HG03159 (cell line): ENCODE results near the gene GUCY2F.
A peak's percentile ranks its signal among the peaks of the same experiment; 100 is the strongest.

Source experiments
- ATAC-seq: cut with Tn5 transposase; IDR thresholded peaks from one replicate; pipeline ENCODE4 v1.9.1; 2021; ENCODE audit warnings: mild to moderate bottlenecking, moderate library complexity; ENCODE audit not compliant: unreplicated experiment

Gene GUCY2F

GRCh38 chrX:109481986-109482385, at the start of gene GUCY2F:
Gene GUCY2F, minus strand, starts transcription at chrX:109482086. Its CDS starts 6,150 bp downstream, at chrX:109475936.
- no peak for ATAC-seq

- ATAC-seq, result no peak
Measured at GRCh38 chrX:109519001-109519400, 37.1 kb upstream of the GUCY2F start.

DNA sequence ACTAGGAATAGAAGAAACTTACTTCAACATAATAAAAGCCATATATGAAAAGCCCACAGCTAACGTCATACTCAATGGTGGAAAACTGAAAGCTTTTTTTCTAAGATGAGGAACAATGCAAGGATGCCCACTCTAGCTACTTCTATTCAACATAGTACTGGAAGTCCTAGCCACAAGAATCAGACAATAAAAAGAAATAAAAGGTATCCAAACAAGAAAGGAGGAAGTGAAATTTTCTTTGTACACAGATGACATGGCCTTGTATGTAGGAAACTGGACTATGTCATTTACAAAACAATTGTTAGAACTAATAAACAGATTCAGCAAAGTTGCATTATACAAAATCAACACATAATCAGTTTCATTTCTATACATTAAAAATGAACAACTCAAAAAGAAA, 29.2 kb upstream of the GUCY2F start:
- ATAC-seq, result no peak

DNA sequence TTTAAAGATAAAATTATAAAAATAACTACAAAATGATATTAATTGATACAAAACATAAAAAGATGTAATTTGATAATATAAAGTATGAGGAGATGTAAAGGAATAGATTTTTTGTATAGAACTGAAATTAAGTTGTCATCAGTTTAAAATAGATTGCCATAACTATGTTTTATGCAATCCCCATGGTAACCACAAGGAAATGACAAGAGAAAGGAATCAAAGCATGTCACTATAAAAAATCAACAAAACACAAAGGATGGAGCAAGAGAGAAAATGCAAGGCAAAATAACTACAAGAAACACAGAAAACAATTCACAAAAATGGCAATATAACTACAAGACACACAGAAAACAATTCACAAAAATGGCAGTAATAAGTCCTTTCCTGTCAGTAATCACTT, 27.0 kb upstream of the GUCY2F start:
- no peak for ATAC-seq

DNA sequence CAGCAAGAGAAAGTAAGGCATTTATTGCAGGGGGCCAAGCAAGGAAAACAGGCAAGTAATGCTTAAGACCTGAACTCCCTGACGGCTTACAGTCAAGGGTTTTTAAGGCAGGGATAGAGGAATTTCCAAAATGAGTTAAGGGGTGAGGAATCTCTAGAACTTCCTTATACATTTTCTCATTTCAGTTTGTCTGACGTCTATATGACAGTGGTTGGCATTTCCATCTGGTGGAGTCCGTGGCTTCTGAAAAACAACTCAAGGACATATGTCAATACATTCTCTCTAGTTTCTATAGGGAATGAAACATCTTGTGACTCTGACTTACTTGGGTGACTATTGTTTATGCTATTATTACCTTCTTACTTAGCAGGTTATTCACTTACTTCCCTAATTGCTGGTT, 19.3 kb upstream of the GUCY2F start:
- ATAC-seq, result no peak

- ATAC-seq, result no peak
Measured at GRCh38 chrX:109498434-109498833, 16.5 kb upstream of the GUCY2F start.

DNA sequence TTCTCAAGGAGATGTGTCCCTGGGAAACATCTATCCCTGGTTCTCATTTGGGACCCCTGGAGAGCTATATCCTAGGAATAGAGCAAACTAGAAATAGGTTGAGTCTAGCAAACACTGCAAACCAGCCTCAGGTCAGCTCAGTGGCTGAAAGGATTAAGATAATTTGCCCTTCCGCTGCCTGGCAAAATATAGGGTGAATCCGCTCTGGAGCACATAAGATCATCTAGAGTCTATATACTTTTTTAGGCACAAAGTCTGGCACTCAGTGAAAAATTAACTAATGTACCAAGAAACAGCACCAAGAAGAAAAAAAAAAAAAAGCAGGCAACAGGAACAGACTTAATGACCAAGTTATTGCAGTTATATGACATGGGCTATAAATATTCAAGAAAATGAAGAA, 7.3 kb upstream of the GUCY2F start:
- ATAC-seq, result no peak

DNA sequence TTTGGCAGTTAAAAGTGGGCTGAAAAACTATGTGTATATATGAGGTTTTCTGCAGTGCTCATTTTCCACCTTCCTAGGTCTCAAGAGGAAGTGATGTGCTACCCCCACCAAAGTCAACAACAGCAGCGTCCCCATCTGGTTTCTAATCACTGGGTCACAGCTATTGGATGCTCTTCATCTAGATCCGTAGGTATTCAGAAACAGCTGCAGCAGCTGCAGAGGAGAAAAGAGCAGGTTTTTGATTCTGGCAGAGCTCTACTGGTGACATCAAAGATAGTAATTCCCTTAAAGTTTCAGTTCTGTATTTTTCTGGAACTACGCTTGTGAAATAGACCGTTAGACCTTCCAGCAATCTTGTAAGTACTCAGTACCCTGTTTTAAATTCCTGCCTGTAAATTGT, 5.8 kb upstream of the GUCY2F start:
- ATAC-seq, result no peak

- peak; percentile 70 for ATAC-seq
Measured at GRCh38 chrX:109485470-109486340, 3.8 kb upstream of the GUCY2F start.

GRCh38 chrX:109484886-109485285, 3.0 kb upstream of the GUCY2F start:
- ATAC-seq, result no peak

DNA sequence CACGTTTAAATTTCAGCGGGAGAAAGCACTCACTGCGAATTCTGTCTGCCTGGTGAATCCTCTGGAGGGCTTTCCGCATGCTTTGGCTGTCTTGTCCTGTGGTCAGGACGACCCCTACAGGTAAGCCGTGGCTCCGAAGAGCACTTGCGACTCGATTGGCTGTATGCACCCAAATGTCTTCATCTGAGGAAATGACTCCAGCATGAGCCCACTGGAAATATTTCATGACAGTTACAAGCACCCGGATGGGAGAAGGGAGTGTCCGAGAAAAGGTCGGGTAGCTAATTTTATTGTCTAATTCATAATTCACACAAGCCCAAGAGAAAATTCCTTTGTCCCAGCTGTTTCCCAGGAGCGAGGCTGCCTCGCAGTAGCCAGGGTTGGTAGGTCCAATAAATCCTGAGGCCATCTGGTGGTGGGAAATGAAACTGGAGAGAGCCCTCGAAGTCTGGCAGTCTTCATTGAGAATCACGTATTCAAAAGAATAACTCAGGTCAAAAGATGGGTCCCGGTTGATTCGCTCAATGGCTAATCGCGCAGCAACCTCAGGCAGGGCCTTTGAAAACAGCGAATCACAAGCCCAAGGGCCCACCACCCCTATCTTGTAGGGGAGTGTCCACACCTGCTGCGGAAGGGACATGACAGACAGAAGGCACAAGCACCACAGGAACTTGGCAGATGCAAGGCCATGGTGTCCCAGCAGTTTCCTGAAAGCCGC, 6.6 kb downstream of the GUCY2F start:
- no peak for ATAC-seq

DNA sequence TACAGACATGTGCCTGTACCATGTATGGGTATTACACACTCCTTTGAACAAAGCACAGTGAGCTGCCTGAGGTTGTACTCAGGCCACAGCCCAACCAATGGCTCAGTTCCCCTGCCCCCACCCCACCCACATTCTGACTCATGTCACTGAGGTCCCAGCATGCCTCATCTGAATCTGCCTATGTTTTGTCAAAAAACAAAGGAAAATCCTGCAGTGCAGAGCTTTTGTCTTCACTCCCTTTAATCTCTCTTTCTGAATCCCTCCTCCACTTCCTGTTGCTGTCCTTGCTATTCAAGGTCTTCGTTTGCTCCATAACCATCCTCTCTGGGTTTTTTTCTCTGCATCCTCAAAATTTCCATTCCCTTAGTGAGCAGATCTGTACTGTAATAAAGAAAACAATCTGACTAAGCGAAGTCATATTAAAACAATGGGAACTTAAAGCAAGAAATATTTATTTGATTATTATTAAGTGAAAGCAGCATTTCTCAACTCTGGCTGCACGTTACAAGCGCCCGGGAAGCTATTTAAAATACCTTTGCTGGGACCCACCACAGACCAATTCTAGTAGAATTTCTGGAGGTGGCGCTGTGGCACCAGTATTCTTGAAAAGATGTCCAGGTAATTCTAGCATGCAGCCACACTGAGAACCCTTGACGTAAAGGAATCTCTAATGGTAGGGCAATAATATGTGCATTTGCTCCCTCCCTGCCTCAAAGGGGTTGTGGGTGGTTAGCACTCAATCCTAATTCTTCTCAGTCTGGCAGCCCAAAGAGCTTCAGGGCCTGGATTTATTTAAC, 8.7 kb downstream of the GUCY2F start:
- ATAC-seq, result no peak

- no peak for ATAC-seq
Measured at GRCh38 chrX:109464231-109464630, 17.7 kb downstream of the GUCY2F start.

DNA sequence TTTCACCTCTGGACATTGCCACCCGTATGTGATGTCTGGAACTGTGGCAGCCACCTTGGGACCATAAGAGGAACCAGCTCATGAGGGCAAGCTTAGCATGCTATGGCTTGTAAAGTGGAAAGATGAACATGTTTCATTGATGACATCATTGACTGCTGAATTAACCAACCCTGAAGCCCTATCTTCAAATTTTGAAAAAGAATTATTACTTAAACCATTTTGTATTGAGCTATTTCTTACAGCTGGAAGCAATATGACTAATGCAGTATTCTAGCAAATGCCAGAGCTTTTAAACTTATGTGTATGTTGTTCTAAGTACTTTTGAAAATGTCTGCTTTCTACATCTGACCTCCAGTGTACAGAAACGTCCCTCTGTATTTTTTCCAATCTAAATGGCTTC, 18.1 kb downstream of the GUCY2F start:
- ATAC-seq, result no peak

- ATAC-seq, result no peak
Measured at GRCh38 chrX:109448282-109448938, 33.5 kb downstream of the GUCY2F start.

DNA sequence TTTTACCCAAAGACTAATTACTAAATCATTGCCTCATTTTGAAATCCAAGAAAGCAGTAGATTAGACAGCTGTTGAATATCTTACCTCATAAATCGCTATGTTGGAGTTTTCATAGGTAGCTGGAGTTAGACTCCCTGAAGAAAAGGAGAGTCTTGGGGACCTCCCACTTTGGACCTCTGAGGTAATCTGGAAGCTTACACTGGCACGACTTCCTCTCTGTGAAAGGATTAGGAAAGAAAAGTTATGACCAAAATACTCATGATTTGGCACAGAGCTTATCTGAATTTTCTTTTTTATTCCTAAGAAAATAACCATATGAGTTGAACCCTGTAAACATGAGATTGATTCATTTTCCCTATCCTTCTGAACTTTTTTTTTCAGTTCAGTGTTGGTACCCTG, 40.6 kb downstream of the GUCY2F start:
- ATAC-seq, result no peak

DNA sequence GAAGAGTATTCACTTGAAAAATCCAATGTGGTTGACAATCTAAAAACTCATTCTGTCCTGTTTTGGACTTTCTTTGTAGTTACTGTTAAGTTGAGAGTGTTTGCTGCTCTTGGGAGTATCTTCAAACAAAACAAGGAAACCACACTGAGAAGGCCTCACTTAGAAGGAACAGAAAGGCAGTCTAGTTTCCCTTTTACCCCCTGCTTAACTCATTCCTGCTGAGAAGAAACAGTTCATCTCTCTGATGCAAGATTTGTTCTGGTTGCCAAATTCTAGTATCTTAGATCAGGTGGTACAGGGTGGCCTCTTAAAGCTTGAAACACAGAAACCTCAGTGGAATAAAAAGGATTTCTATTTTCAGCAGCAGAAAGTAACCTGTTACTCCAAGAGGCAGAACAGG, 41.4 kb downstream of the GUCY2F start:
- peak; percentile 86 for ATAC-seq

DNA sequence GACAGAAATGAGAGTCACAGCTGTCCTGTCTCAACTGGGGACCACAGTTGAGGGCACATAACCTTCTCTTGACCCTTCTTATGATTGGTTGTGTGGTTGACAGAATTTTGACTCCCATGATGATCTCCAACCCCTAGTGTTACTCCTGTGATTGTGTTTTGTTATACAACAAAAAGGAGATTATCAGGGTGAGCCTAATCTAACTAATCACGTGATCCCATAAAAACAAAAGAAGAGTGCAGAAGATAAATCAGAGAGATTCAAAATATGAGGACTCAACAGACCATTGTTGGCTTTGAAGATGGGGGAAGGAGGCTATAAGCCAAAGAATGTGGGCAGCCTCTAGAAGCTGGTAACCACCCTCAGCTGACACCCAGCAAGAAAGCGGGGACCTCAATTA, 72.7 kb downstream of the GUCY2F start:
- no peak for ATAC-seq

DNA sequence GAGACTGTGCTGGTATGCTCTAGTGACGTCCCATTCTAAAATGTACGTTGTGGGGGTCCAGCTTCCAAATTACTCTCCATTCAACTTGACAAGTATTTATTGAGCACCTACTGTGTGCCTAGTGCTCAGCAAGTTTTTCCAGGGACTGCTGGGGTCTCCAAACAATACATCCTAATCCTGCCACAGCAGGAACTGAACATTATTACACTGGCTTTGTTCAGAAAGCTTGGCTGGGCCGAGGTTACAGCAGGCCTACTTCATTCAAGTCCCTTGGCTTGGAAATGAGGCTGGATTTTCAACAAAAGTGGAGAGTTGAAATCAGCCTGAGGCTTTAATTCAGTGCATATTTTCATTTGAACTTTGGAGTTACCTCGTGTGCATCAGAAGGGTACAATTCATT, 78.0 kb downstream of the GUCY2F start:
- ATAC-seq, result no peak

DNA sequence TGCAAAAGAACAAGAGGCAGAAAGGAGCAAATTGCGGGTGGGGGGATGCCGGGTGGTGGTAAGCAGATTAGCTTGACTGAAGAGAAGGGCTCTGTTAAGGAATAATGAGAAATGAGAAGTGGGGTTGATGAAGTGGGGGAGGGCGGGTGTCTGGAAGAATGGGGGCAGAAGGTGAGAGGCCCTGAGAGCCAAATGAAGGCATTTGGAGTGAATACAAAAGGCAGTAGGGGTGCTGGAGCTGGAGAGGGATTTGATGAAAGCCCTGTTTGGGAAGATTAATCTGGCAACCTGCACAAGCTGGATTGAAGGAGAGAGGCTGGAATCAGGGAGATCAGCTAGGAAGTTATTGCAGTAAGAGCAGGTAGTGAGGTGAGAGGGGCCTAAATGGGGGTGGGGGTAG, 82.1 kb downstream of the GUCY2F start:
- no peak for ATAC-seq

- no peak for ATAC-seq
Measured at GRCh38 chrX:109398833-109399232, 83.1 kb downstream of the GUCY2F start.
